Activated gamma-delta T cell treated with Interleukin-2 at 50 U/mL for 16 hours (primary cell): ENCODE measurements around the gene AHRR.

Experiments used
- DNase-seq: peaks from one replicate; pipeline ENCODE4 v3.0.0-alpha.2; 2020

Gene AHRR

GRCh38 chr5:417301-418161 is 96.0 kb downstream of the AHRR start:
- no peak for DNase-seq

- DNase-seq = no peak
These were observed 96.9 kb downstream of the AHRR start for GRCh38 chr5:418162-419121.

GRCh38 chr5:419970-420369 is 98.5 kb downstream of the AHRR start:
- no peak for DNase-seq

- DNase-seq = no peak
These were observed 99.2 kb downstream of the AHRR start for GRCh38 chr5:420632-421286.

GRCh38 chr5:421287-421880 is 99.9 kb downstream of the AHRR start:
- no peak for DNase-seq

- no peak for DNase-seq
These were observed 100.4 kb downstream of the AHRR start for GRCh38 chr5:421901-422300.

- DNase-seq = no peak
These were observed 101.1 kb downstream of the AHRR start for GRCh38 chr5:422323-423232.

GRCh38 chr5:423233-423565 is 101.7 kb downstream of the AHRR start:
- DNase-seq = no peak

- DNase-seq = no peak
These were observed 102.2 kb downstream of the AHRR start for GRCh38 chr5:423626-424261.

- no peak for DNase-seq
These were observed 103.0 kb downstream of the AHRR start for GRCh38 chr5:424301-425110.

GRCh38 chr5:425714-426113 is 104.2 kb downstream of the AHRR start:
- DNase-seq = no peak

GRCh38 chr5:426392-426976 is 105.0 kb downstream of the AHRR start:
- DNase-seq = no peak

GRCh38 chr5:427415-428087 is 106.0 kb downstream of the AHRR start:
- no peak for DNase-seq

- DNase-seq = no peak
These were observed 106.7 kb downstream of the AHRR start for GRCh38 chr5:428219-428618.

GRCh38 chr5:428754-429452 is 107.4 kb downstream of the AHRR start:
- no peak for DNase-seq

GRCh38 chr5:429453-430188 is 108.1 kb downstream of the AHRR start:
- DNase-seq = no peak

GRCh38 chr5:430214-430925 is 108.9 kb downstream of the AHRR start:
- no peak for DNase-seq
